Ishikawa (cell line): ENCODE measurements around the gene C12orf75.

Experiments used
- CEBPB ChIP-seq: IDR thresholded peaks from 2 replicates; pipeline ENCODE4 v1.6.1; 2012
- EP300 ChIP-seq: IDR thresholded peaks from 2 replicates; pipeline ENCODE4 v1.6.1; 2012; ENCODE audit warnings: borderline replicate concordance
- MAX ChIP-seq: IDR thresholded peaks from 2 replicates; pipeline ENCODE4 v1.6.1; 2012
- RAD21 ChIP-seq: IDR thresholded peaks from 2 replicates; pipeline ENCODE4 v1.6.1; 2012; ENCODE audit warnings: low read depth
- REST ChIP-seq: IDR thresholded peaks from 2 replicates; pipeline ENCODE4 v1.6.1; 2012; ENCODE audit warnings: low read depth, mild to moderate bottlenecking
- ZBTB7A ChIP-seq: IDR thresholded peaks from 2 replicates; pipeline ENCODE4 v1.6.1; 2012; ENCODE audit warnings: low read depth

GRCh38 chr12:105386431-105386830, 55.9 kb downstream of the C12orf75 start:
- TF ChIP-seq ZBTB7A (no peak), REST (no peak), EP300 (no peak), CEBPB (no peak), RAD21 (no peak), MAX (no peak)
